Esophagus muscularis mucosa (tissue), 4 donors: Measurements from ENCODE around the gene NETO1. TPM values are rescaled to one million over a fixed set of nuclear protein-coding genes. Genes with fewer than 3 reads are reported as not detected.
A peak's percentile ranks its signal among the peaks of the same experiment; 100 is the strongest.

ENCODE experiments used
- DNase-seq: peaks from one replicate; pipeline ENCODE4 v3.0.0-alpha.2; 2017; ENCODE audit errors: extremely low spot score
- H3K27ac ChIP-seq, 4 donors: fragments of 200-600 bp; sonication (generic); replicated peaks in 1 of 4; 1 replicate in 3 of 4; 2 replicates in 1 of 4; pipeline ENCODE4 v1.5.1; 2016 to 2019; ENCODE audit warnings: mild to moderate bottlenecking in 1 of 4
- H3K27me3 ChIP-seq, 4 donors: fragments of 200-600 bp; sonication (generic); one replicate each; pipeline versions ENCODE4 v1.5.1 to v1.6.0; 2016 to 2019
- H3K36me3 ChIP-seq, 4 donors: fragments of 200-600 bp; sonication (generic); one replicate each; pipeline ENCODE4 v1.5.1; 2016 to 2019
- H3K4me1 ChIP-seq, 4 donors: fragments of 200-600 bp; sonication (generic); one replicate each; pipeline ENCODE4 v1.5.1; 2016 to 2019
- H3K4me3 ChIP-seq, 4 donors: fragments of 200-600 bp; sonication (generic); 1 replicate in 2 of 4; 2 replicates in 2 of 4; pipeline ENCODE4 v1.5.1; 2016 to 2019; ENCODE audit warnings: mild to moderate bottlenecking in 4 of 4, moderate library complexity in 1 of 4
- H3K9me3 ChIP-seq, 4 donors: fragments of 200-600 bp; sonication (generic); 1 replicate in 3 of 4; 2 replicates in 1 of 4; pipeline ENCODE4 v1.5.1; 2016 to 2019
- CTCF ChIP-seq, 3 experiments: fragments of 200-600 bp in 2 of 3; fragments of 450-650 bp in 1 of 3; sonication (generic) in 2 of 3; IDR thresholded peaks; one replicate each; pipeline ENCODE4 v1.5.1; 2017 to 2019; ENCODE audit warnings: antibody characterized with exemption in 3 of 3, mild to moderate bottlenecking in 2 of 3, moderate library complexity in 1 of 3
- EP300 ChIP-seq: sonication (generic); formaldehyde crosslinking; IDR thresholded peaks from one replicate; pipeline ENCODE4 v1.6.1; 2017; ENCODE audit warnings: antibody characterized with exemption
- POLR2A ChIP-seq: fragments of 450-650 bp; IDR thresholded peaks from one replicate; pipeline ENCODE4 v1.6.1; 2017; ENCODE audit warnings: antibody characterized with exemption, moderate library complexity, mild to moderate bottlenecking, low read depth
- POLR2AphosphoS5 ChIP-seq, 2 donors: sonication (generic); formaldehyde crosslinking; IDR thresholded peaks; one replicate each; pipeline ENCODE4 v1.6.1; 2017; ENCODE audit warnings: antibody characterized with exemption in 2 of 2
- WGBS: methylation state at CpG from one replicate; pipeline ENCODE4 v1.1.5; 2018; 5-methylcytosine and 5-hydroxymethylcytosine counted together
- intact Hi-C: fragments of 100-400 bp; cut with DNase I; formaldehyde crosslinking; loops from one replicate; pipeline ENCODE4 v1.15.1; 2023
- total RNA-seq, 4 donors: library from RNA; depleted of rRNA; stranded (reverse); fragments of >200 nt; gene quantifications; one replicate each; pipeline versions ENCODE4 v1.1.0 to v1.2.1, GENCODE V29; 2016

The NETO1 gene
- total RNA-seq, 4 donors from 2014 or later, result 0.13 to 0.50 (median 0.34) TPM; not detected in 1

GRCh38 chr18:72871091-72871490 is 3.3 kb upstream of the NETO1 start:
- no peaks in the 10 kb centered on the region for H3K9me3 ChIP-seq
- intact Hi-C loops, result no loop called here
- peaks cover 14 to 27% (median 25%) of the 10 kb centered on the region in 4 donors for H3K4me1 ChIP-seq
- DNase-seq, result no peak
- 59% methylated on average over 5 of the region's 5 CpGs for WGBS
- H3K36me3 ChIP-seq, result no peaks in the 10 kb centered on the region
- no peak for TF ChIP-seq POLR2A
- TF ChIP-seq CTCF (IDR thresholded peaks at IDR 0.05), result no peak
- H3K27ac ChIP-seq, result no peak overlapping the region
- H3K27me3 ChIP-seq, result peaks cover 0 to 46% (median 13%) of the 10 kb centered on the region in 4 donors
- no peak overlapping the region for H3K4me3 ChIP-seq

DNA sequence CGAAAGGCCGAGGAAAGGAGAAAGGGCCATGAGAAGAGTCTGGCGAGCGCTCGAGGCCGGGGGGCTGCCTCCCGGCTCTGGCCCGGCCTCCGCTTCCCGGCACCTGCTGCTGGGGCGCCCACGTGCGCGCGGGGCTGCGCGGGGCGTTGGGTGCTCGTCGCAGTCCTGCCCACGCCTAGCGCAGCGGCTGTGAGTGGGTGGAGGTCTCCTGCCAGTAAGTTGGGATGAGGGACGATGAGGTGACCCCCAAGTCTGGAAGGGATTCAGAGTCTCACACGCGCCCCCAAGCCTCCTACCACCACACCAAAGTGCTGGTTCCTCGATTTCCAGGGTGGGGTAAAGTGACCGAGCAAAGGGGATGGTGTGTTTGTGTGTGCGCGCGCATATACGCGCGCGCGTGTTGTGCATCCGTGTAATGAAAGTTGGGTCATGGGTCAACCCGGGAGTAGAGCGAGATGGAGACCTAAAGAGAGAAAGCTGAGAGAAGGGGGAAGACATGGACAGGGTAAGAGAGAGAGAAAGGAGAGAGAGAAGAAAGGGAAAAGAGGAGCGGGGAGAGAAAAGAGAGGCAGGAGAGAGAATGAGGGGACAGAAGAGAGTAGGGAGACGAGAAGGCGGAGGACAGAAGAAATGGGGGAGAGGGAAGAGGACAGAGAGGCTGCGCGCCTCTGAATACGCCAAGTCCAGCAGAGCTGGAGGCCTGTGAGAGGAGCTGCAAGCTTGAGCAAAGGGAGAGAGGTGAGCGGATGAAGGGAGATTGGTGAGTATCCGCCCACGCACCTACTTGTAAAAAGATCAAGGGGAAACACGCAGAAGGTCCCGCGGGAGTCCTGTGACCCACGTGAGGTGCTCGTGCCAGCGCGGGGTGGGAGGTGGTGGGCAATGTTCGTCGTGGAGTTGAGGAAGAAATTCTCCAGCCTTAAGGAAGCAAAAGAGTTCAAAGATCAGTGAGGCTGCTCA is 1.7 kb upstream of the NETO1 start:
- H3K36me3 ChIP-seq, result no peaks in the 10 kb centered on the region
- TF ChIP-seq CTCF (IDR thresholded peaks at IDR 0.05) (no peak), POLR2A (no peak), EP300 (no peak), POLR2AphosphoS5 (IDR thresholded peaks at IDR 0.05) (no peak)
- peak overlapping the region in 3 of 4 donors; percentile 38 to 52 (median 41) for H3K4me3 ChIP-seq
- peak; percentile 77 for DNase-seq
- H3K27me3 ChIP-seq, result peaks cover 0 to 50% (median 13%) of the 10 kb centered on the region in 4 donors
- WGBS, result 4% methylated on average over 42 of the region's 57 CpGs
- no peaks in the 10 kb centered on the region for H3K9me3 ChIP-seq
- no peak overlapping the region for H3K27ac ChIP-seq
- intact Hi-C loops, result no loop called here
- H3K4me1 ChIP-seq, result peaks cover 14 to 27% (median 25%) of the 10 kb centered on the region in 4 donors

DNA sequence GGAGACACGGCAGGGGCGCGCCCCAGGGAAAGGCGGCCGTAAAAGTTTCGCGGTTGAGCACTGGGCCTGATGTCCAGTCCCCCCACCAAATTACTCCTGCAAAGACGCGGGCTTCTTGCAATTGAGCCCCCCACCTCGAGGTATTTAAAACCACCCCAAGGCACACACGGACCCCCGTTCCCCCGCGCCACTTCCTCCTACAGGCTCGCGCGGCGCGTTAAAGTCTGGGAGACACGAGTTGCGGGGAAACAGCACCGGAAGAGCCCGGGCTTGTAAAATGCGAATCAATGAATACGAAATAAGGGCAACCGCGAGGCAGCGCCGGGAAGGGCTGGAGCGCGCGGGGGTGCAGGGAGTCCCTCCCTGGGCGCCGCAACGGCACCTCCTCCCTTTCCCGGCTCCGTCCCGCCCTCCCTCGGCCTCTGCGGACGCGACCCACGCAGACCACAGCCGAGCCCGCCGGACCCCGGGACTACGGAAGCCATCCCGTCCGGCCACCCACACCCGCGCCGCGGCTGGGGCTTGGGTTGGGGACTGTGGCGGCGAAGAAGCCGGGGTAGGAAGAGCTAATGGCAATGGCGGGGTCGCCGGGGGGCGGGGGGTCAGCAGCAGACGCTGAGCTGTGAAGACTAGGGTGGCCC is 918 bp upstream of the NETO1 start:
- no peaks in the 10 kb centered on the region for H3K9me3 ChIP-seq
- H3K27ac ChIP-seq, result no peak overlapping the region
- peaks cover 14 to 27% (median 25%) of the 10 kb centered on the region in 4 donors for H3K4me1 ChIP-seq
- TF ChIP-seq EP300 (no peak), POLR2A (no peak), POLR2AphosphoS5 (IDR thresholded peaks at IDR 0.05) (no peak), CTCF (IDR thresholded peaks at IDR 0.05) (no peak)
- 1% methylated on average over 43 of the region's 62 CpGs for WGBS
- no peaks in the 10 kb centered on the region for H3K36me3 ChIP-seq
- intact Hi-C loops, result no loop called here
- peaks cover 0 to 50% (median 13%) of the 10 kb centered on the region in 4 donors for H3K27me3 ChIP-seq
- DNase-seq, result peak; percentile 70
- peak overlapping the region; percentile 24 to 52 (median 40) for H3K4me3 ChIP-seq

- Histone ChIP-seq H3K36me3 (no peaks in the 10 kb centered on the region), H3K4me3 (peak overlapping the region; percentile 25 to 52 (median 40)), H3K27me3 (peaks cover 0 to 50% (median 13%) of the 10 kb centered on the region in 4 donors), H3K27ac (no peak overlapping the region), H3K4me1 (peaks cover 14 to 27% (median 25%) of the 10 kb centered on the region in 4 donors), H3K9me3 (no peaks in the 10 kb centered on the region)
- TF ChIP-seq EP300 (no peak), POLR2A (no peak), POLR2AphosphoS5 (IDR thresholded peaks at IDR 0.05) (no peak), CTCF (IDR thresholded peaks at IDR 0.05) (no peak)
- no peak for DNase-seq
- intact Hi-C loops, result no loop called here
- 6% methylated on average over 34 of the region's 102 CpGs for WGBS
Measured at GRCh38 chr18:72866901-72867745, 664 bp downstream of the NETO1 start.
